B cell (primary cell): ENCODE results near the gene SYTL1. TPM values are rescaled to one million over a fixed set of nuclear protein-coding genes. Genes with fewer than 3 reads are reported as not detected.

Experiments
- ATAC-seq: fragments of 200-7000 bp; cut with Tn5 transposase; one replicate; pipeline ENCODE4 v1.10.0; 2021; ENCODE audit warnings: low read depth, mild to moderate bottlenecking, moderate number of reproducible peaks, moderate library complexity
- CTCF ChIA-PET: fragments of 350-600 bp; sonication (Branson Sonifier 250); formaldehyde crosslinking; loops from one replicate; lab custom pipeline; 2021; ENCODE audit warnings: antibody characterized with exemption, inconsistent platforms; lab: Charles Lee
- POLR2A ChIA-PET: fragments of 350-600 bp; sonication (Branson Sonifier 250); formaldehyde crosslinking; loops from one replicate; lab custom pipeline; 2021; ENCODE audit warnings: antibody characterized with exemption; lab: Charles Lee
- DNase-seq: peaks from one replicate; pipeline ENCODE4 v3.0.0; 2013
- H2AFZ ChIP-seq: 2 replicates; pipeline ENCODE4 v1.6.1; 2012; ENCODE audit warnings: mild to moderate bottlenecking, low read depth, low read length; ENCODE audit not compliant: insufficient read depth, poor library complexity, severe bottlenecking
- H3K27ac ChIP-seq, 2 donors: 1 replicate in 1 of 2; 2 replicates in 1 of 2; pipeline ENCODE4 v1.5.1; 2012 to 2013; ENCODE audit warnings: low read length in 2 of 2, mild to moderate bottlenecking in 2 of 2, moderate library complexity in 1 of 2
- H3K27me3 ChIP-seq, 4 experiments: fragments of 200-600 bp in 1 of 4; sonication (generic) in 1 of 4; replicated peaks in 1 of 4; 1 replicate in 2 of 4; 2 replicates in 2 of 4; pipeline versions ENCODE4 v1.6.1 to v1.7.0; 2013 to 2016; ENCODE audit warnings: low read length in 3 of 4, mild to moderate bottlenecking in 2 of 4, mixed read lengths in 1 of 4, moderate library complexity in 1 of 4; ENCODE audit not compliant: insufficient read depth in 4 of 4, control insufficient read depth in 3 of 4; ENCODE audit errors: control extremely low read depth in 1 of 4
- H3K36me3 ChIP-seq, 2 experiments: replicated peaks in 1 of 2; 1 replicate in 1 of 2; 2 replicates in 1 of 2; pipeline versions ENCODE4 v1.6.1 to v1.7.1; 2013; ENCODE audit warnings: low read length in 1 of 2; ENCODE audit not compliant: insufficient read depth in 2 of 2, control insufficient read depth in 1 of 2; ENCODE audit errors: control extremely low read depth in 1 of 2, extremely low read depth in 1 of 2
- H3K4me1 ChIP-seq, 2 donors: fragments of 200-600 bp in 1 of 2; sonication (generic) in 1 of 2; 1 replicate in 1 of 2; 2 replicates in 1 of 2; pipeline versions ENCODE4 v1.5.1 to v1.6.1; 2013 to 2017; ENCODE audit warnings: low read length in 2 of 2; ENCODE audit not compliant: control insufficient read depth in 2 of 2, insufficient read depth in 2 of 2
- H3K4me2 ChIP-seq: replicated peaks from 2 replicates; pipeline ENCODE3; 2012; ENCODE audit warnings: mild to moderate bottlenecking, low read depth, low read length; ENCODE audit not compliant: poor library complexity, severe bottlenecking
- H3K4me3 ChIP-seq, 5 experiments: fragments of 200-600 bp in 1 of 5; sonication (generic) in 1 of 5; 1 replicate in 3 of 5; 2 replicates in 2 of 5; pipeline versions ENCODE4 v1.5.1 to v1.7.0; 2011 to 2016; ENCODE audit warnings: low read length in 4 of 5, mild to moderate bottlenecking in 4 of 5, low read depth in 2 of 5, control low read depth in 1 of 5, moderate library complexity in 1 of 5; ENCODE audit not compliant: insufficient read depth in 1 of 5; ENCODE audit errors: control extremely low read depth in 1 of 5, extremely low read depth in 1 of 5
- H3K79me2 ChIP-seq: fragments of 200-600 bp; sonication (generic); one replicate; pipeline ENCODE4 v1.6.0; 2016; ENCODE audit warnings: low read length; ENCODE audit not compliant: control insufficient read depth, insufficient read depth
- H3K9ac ChIP-seq: fragments of 200-600 bp; sonication (generic); 2 replicates; pipeline ENCODE4 v1.6.1; 2017; ENCODE audit warnings: mild to moderate bottlenecking, low read length, moderate library complexity
- H3K9me3 ChIP-seq, 3 donors: one replicate each; pipeline versions ENCODE4 v1.6.1 to v1.7.1; 2013; ENCODE audit warnings: low read length in 2 of 3; ENCODE audit not compliant: control insufficient read depth in 2 of 3, insufficient read depth in 1 of 3; ENCODE audit errors: control extremely low read depth in 1 of 3
- H4K20me1 ChIP-seq: 2 replicates; pipeline ENCODE4 v1.6.0; 2012; ENCODE audit warnings: mild to moderate bottlenecking, low read length; ENCODE audit not compliant: insufficient read depth, control insufficient read depth, poor library complexity, severe bottlenecking
- H3K27ac Mint-ChIP-seq: one replicate; pipeline ENCODE4 v1.8.0; 2021; ENCODE audit warnings: mixed read lengths
- H3K27me3 Mint-ChIP-seq: one replicate; pipeline ENCODE4 v1.8.0; 2021; ENCODE audit warnings: mixed read lengths
- H3K4me1 Mint-ChIP-seq: one replicate; pipeline ENCODE4 v1.8.0; 2021; ENCODE audit warnings: mixed read lengths
- H3K4me3 Mint-ChIP-seq: one replicate; pipeline ENCODE4 v1.8.0; 2021; ENCODE audit warnings: mixed read lengths
- H3K9me3 Mint-ChIP-seq: one replicate; pipeline ENCODE4 v1.8.0; 2022; ENCODE audit warnings: mixed read lengths; ENCODE audit not compliant: insufficient read depth
- CTCF ChIP-seq: fragments of 200-600 bp; IDR thresholded peaks from one replicate; pipeline ENCODE4 v1.8.0; 2022; ENCODE audit warnings: antibody characterized with exemption, mild to moderate bottlenecking
- EZH2 ChIP-seq: IDR thresholded peaks from 2 replicates; pipeline ENCODE4 v1.6.1; 2012; ENCODE audit warnings: borderline replicate concordance, low read depth, mild to moderate bottlenecking, moderate library complexity, low read length; ENCODE audit not compliant: insufficient read depth, poor library complexity, severe bottlenecking
- WGBS: methylation state at CpG from one replicate; pipeline ENCODE4 v1.1.5; 2013; ENCODE audit warnings: missing lambda C conversion rate; ENCODE audit not compliant: insufficient coverage; 5-methylcytosine and 5-hydroxymethylcytosine counted together
- intact Hi-C: fragments of 100-400 bp; cut with micrococcal nuclease; formaldehyde crosslinking; loops from one replicate; pipeline ENCODE4 v1.10.0; 2022
- polyA plus RNA-seq: library from polyadenylated mRNA; depleted of rRNA; stranded (reverse); fragments of >200 nt; gene quantifications from 2 replicates; pipeline ENCODE4 v1.2.3, GENCODE V29; 2012
- total RNA-seq, 2 donors: library from RNA; stranded (reverse); fragments of 120-200 nt in 1 of 2; gene quantifications; 1 replicate in 1 of 2; 2 replicates in 1 of 2; pipeline versions ENCODE4 v1.2.3 to v1.2.4, GENCODE V29; 2013 to 2022

SYTL1 gene
- total and polyA plus RNA-seq, 2 donors (not counting 1 experiment from before 2014, with no cell fraction given) = 159 to 444 TPM

- Histone ChIP-seq H3K4me1 (peaks cover 0 to 8% of the 10 kb centered on the region in 2 donors), H3K4me3 (no peak overlapping the region), H3K27me3 (no peaks in the 10 kb centered on the region), H3K4me2 (no peak overlapping the region), H4K20me1 (peaks cover 9% of the 10 kb centered on the region), H3K9ac (no peak overlapping the region), H3K36me3 (peaks cover 0 to 78% of the 10 kb centered on the region in 2 experiments), H3K9me3 (no peaks in the 10 kb centered on the region), H2AFZ (no peak overlapping the region), H3K79me2 (no peaks in the 10 kb centered on the region), H3K27ac (no peak overlapping the region)
- Mint-ChIP-seq H3K4me1 (peaks cover 3% of the 10 kb centered on the region), H3K4me3 (no peak overlapping the region), H3K9me3 (no peaks in the 10 kb centered on the region), H3K27me3 (no peaks in the 10 kb centered on the region), H3K27ac (no peak overlapping the region)
- POLR2A ChIA-PET = interaction anchor here (2.2 kb wide), 1 partner anchor 94 kb away, joined by 13 read pairs; no protein-coding TSS in a partner anchor
- DNase-seq = no peak
- TF ChIP-seq CTCF (no peak), EZH2 (no peak)
- WGBS = 88% methylated on average over 6 of the region's 10 CpGs
- CTCF ChIA-PET = interaction anchor here (0.6 to 13.5 kb wide), 27 partner anchors 8 to 424 kb away, joined by 3 to 402 read pairs (median 5); partner anchors contain the start of genes AHDC1, CD164L2, FAM76A and GPR3
- intact Hi-C loops = loop anchor here (1.0 to 2.0 kb wide), 2 partner anchors 87 to 361 kb away; no protein-coding TSS in a partner anchor
- ATAC-seq = no peak
Observed at GRCh38 chr1:27301582-27302199, 40.1 kb upstream of the SYTL1 start.

- Histone ChIP-seq H3K9me3 (no peaks in the 10 kb centered on the region), H3K36me3 (peaks cover 0 to 69% of the 10 kb centered on the region in 2 experiments), H4K20me1 (peaks cover 9% of the 10 kb centered on the region), H3K4me1 (peaks cover 0 to 8% of the 10 kb centered on the region in 2 donors), H3K4me3 (no peak overlapping the region), H3K4me2 (no peak overlapping the region), H3K79me2 (no peaks in the 10 kb centered on the region), H3K27me3 (no peaks in the 10 kb centered on the region), H2AFZ (no peak overlapping the region), H3K9ac (no peak overlapping the region), H3K27ac (no peak overlapping the region)
- TF ChIP-seq CTCF (no peak), EZH2 (no peak)
- no peaks in the 10 kb centered on the region for H3K9me3 Mint-ChIP-seq
- DNase-seq = no peak
- no peak overlapping the region for H3K4me3 Mint-ChIP-seq
- intact Hi-C loops = no loop called here
- H3K27me3 Mint-ChIP-seq = no peaks in the 10 kb centered on the region
- peaks cover 3% of the 10 kb centered on the region for H3K4me1 Mint-ChIP-seq
- ChIA-PET CTCF (interaction anchor here (0.6 to 13.5 kb wide), 19 partner anchors 9 to 367 kb away, joined by 3 to 402 read pairs (median 5); partner anchors contain the start of genes AHDC1, CD164L2, GPR3 and SYTL1), POLR2A (interaction anchor here (0.7 kb wide), 1 partner anchor 312 kb away, joined by 3 read pairs; no protein-coding TSS in a partner anchor)
- 100% methylated on average over 2 of the region's 2 CpGs for WGBS
- ATAC-seq = no peak
- no peak overlapping the region for H3K27ac Mint-ChIP-seq
Observed at GRCh38 chr1:27302612-27303011, 39.2 kb upstream of the SYTL1 start.
